Hematopoietic multipotent progenitor cell treated with erythropoietin and hydrocortisone succinate and interleukin-3 and kit ligand, for 17 days (in vitro differentiated cells): ENCODE data around the gene RNF128.

Source experiments
- DNase-seq: peaks from one replicate; pipeline ENCODE4 v3.0.0-alpha.2; 2015; ENCODE audit warnings: low spot score

Gene RNF128

GRCh38 chrX:106726485-106727437 is at the start of gene RNF128:
RNF128 (plus strand) TSS chrX:106726701; CDS start chrX:106726914, 213 bp downstream.
- DNase-seq = no peak

- no peak for DNase-seq
Observed at GRCh38 chrX:106680716-106681115, 45.8 kb upstream of the RNF128 start.

GRCh38 chrX:106684207-106684606 is 42.3 kb upstream of the RNF128 start:
- DNase-seq = no peak

- no peak for DNase-seq
Observed at GRCh38 chrX:106692425-106693065, 34.0 kb upstream of the RNF128 start.

GRCh38 chrX:106696502-106696901 is 30.0 kb upstream of the RNF128 start:
- DNase-seq = no peak

GRCh38 chrX:106698693-106699092 is 27.8 kb upstream of the RNF128 start:
- no peak for DNase-seq

GRCh38 chrX:106702636-106703035 is 23.9 kb upstream of the RNF128 start:
- DNase-seq = no peak

GRCh38 chrX:106706466-106706865 is 20.0 kb upstream of the RNF128 start:
- DNase-seq = no peak

GRCh38 chrX:106707771-106708454 is 18.6 kb upstream of the RNF128 start:
- no peak for DNase-seq

GRCh38 chrX:106710771-106711170 is 15.7 kb upstream of the RNF128 start:
- no peak for DNase-seq

- no peak for DNase-seq
Observed at GRCh38 chrX:106711375-106711774, 15.1 kb upstream of the RNF128 start.

- DNase-seq = no peak
Observed at GRCh38 chrX:106716004-106716403, 10.5 kb upstream of the RNF128 start.

GRCh38 chrX:106716463-106716862 is 10.0 kb upstream of the RNF128 start:
- DNase-seq = no peak

GRCh38 chrX:106718709-106719108 is 7.8 kb upstream of the RNF128 start:
- DNase-seq = no peak

GRCh38 chrX:106725931-106726330 is 570 bp upstream of the RNF128 start:
- no peak for DNase-seq

GRCh38 chrX:106728337-106728736 is 1.8 kb downstream of the RNF128 start:
- DNase-seq = no peak

- no peak for DNase-seq
Observed at GRCh38 chrX:106730401-106730800, 3.9 kb downstream of the RNF128 start.

GRCh38 chrX:106731590-106731989 is 5.1 kb downstream of the RNF128 start:
- DNase-seq = no peak

GRCh38 chrX:106734827-106735226 is 8.3 kb downstream of the RNF128 start:
- no peak for DNase-seq

- no peak for DNase-seq
Observed at GRCh38 chrX:106740193-106740780, 13.8 kb downstream of the RNF128 start.

GRCh38 chrX:106742193-106742592 is 15.7 kb downstream of the RNF128 start:
- no peak for DNase-seq

GRCh38 chrX:106742805-106743204 is 16.3 kb downstream of the RNF128 start:
- no peak for DNase-seq
